HG03064 (cell line): ENCODE measurements around the gene GALNT12.
A peak's percentile ranks its signal among the peaks of the same experiment; 100 is the strongest.

Experiments used
- ATAC-seq: cut with Tn5 transposase; IDR thresholded peaks from one replicate; pipeline ENCODE4 v1.9.1; 2021; ENCODE audit warnings: low read depth; ENCODE audit not compliant: unreplicated experiment

The GALNT12 gene

DNA sequence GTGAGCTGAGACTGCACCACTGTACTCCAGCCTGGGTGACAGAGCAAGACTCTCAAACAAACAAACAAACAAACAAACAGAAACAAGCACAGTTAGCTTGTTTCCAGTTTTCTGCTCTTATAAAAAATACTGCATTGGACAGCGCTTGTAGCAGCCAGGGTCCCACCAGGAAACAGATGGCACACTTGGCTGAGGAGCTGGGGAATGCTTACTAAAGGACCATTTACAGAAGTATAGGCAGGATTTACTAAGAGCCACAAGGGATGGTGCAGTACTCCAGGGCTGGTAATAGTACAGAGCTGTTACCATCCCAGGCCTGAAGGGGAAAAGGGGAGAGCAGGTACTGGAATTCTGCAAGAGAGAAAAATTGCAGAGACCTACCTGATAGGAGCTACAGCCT is 5.9 kb upstream of the GALNT12 start:
- no peak for ATAC-seq

DNA sequence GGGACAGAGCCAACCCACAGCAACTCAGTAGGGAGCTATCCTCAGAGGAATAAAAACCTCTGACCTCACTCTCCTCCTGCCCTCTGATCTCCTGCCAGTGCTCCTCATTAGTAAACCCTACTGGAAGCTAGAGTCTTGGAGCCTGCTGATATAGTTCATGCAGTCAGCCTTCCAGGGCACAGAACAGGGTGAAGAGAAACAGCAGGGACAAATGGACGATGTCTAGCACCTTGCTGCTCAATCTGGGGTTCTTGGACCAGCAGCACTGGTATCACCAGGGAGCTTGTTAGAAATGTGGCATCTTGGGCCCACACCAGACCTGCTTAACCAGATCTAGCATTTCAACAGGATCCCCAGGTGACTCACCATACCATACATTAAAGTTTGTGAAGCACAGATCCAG is 5.5 kb upstream of the GALNT12 start:
- ATAC-seq: no peak

DNA sequence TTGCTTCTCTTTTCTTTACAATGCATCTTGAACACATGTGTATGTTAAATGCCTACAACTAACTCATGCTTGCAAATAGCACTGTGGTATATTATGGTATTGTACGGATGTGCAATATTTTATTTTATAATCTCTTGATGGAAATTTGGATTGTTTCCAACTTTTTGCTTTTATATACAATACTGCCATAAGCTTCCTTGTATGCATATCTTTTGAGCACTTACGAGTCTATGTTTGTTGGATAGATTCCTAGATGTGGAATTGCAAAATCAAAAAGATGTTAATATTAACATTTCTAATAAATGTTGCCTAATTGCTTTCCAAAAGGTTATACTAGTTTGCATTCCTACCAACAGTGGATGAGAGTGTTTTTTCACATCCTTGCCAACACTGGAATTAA is 3.4 kb upstream of the GALNT12 start:
- no peak for ATAC-seq

DNA sequence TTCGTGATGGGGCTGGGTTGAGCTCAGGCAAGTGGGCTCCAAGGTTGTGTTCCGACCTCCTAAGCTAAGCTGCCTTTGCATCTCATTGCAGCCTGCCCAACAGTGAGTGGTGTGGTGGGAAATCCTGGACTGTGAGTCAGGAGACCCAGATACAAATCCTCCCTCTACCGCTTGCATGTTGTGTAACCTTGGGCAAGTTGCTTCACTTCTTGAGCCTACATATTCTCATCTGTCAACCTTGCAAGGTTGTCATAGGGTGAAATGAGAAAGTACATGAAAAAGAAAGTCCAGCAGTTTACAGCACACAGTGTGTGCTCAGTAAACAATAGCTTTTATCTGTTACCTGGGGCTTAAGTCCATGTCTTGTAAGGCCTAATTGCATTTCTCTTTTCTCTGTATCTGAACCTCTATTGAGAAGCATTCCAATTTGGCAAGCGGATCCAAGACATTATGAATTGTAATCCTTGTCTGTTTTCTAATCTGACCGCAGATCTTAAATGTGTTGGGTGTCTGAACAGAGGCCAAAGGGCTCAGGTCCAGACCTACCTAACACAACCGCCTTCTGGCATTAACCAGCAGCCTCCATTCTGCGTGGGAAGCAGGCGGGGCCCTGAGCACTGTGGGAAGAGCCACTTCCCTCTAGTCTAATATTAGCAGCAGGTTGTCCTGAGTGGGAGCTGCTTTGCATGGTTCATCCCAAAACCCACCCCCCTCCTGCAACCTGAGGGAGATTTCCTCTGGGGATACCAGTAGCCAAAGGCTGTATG is 1.8 kb upstream of the GALNT12 start:
- ATAC-seq: no peak

DNA sequence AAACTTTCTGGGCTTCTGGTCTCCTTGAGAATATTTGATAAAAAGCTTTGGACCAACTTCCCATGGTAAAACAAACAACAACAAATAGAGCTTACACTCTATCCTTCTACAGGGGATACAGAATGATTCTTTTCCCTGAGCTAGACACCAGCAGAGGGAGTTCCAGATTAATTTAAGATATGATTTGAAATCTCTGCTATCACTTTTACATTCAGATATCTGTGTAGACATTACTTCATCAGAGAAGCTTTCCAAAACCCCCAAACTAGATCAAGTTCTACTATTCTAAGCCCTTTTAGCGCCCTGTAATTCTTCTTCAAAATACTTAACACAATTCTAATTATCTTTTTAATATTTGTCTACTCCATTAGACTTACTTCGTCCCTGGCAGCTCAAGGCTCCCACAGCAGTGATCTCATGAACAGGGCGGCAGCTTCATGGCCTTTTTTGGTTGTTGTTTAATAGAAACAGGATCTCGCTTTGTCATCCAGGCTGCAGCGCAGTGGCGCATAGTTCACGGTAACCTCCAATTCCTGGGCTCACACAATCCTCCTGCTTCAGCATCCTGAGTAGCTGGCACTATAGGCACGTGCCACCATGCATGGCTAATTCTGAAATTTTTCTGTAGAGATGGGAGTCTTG is 955 bp upstream of the GALNT12 start:
- no peak for ATAC-seq

DNA sequence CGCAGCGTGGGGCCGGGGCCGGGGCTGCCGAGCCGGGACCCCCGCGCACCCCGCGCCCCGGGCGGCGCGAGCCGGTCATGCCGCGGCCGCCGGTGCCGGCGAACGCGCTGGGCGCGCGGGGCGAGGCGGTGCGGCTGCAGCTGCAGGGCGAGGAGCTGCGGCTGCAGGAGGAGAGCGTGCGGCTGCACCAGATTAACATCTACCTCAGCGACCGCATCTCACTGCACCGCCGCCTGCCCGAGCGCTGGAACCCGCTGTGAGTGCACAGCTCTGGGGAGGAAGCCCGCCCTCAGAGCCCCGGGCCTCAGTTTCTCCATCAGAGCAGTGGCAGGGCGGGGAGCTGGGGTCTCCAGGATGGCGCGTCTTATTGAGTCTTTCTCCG is 335 bp downstream of the GALNT12 start:
- peak; percentile 22 for ATAC-seq

DNA sequence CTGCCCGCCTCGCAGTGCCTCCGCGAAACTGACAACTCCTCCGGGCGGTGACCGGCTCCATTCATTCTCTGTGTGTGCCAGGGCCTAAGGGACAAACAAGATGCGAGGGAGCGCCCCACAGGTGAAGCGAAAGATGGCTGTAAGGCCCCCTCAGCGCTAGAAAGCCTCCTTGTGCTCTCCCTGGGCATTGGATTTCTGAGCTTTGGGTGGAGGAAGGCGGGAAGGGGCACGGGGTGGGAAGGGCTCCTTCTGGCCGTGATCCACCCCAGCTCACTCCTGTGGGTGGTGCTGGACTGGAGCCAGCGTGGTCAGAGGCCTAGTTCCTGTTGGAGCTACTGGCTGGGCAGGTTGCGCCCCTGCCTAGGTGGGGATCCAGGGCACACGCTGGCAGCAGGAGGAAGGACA is 943 bp downstream of the GALNT12 start:
- ATAC-seq: no peak

DNA sequence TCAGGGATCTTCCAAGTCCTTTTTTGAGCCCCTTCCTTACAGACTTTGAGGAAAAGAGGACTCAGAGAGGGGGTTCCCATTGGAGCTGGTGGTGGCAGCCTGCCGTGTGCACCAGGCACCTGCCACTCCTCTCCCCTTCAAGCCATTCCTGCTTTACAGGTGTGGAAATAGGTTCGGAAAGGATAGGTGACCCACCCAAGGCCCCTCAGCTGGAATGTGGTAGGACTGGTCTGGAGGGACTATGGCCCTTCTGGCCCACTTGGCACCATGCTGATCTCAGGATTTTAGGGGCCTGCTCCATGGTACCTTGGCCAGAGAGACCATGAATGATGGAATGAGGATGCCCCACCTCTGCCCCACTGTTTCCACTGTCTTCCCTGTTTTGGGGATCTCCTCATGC is 1.4 kb downstream of the GALNT12 start:
- ATAC-seq: no peak

DNA sequence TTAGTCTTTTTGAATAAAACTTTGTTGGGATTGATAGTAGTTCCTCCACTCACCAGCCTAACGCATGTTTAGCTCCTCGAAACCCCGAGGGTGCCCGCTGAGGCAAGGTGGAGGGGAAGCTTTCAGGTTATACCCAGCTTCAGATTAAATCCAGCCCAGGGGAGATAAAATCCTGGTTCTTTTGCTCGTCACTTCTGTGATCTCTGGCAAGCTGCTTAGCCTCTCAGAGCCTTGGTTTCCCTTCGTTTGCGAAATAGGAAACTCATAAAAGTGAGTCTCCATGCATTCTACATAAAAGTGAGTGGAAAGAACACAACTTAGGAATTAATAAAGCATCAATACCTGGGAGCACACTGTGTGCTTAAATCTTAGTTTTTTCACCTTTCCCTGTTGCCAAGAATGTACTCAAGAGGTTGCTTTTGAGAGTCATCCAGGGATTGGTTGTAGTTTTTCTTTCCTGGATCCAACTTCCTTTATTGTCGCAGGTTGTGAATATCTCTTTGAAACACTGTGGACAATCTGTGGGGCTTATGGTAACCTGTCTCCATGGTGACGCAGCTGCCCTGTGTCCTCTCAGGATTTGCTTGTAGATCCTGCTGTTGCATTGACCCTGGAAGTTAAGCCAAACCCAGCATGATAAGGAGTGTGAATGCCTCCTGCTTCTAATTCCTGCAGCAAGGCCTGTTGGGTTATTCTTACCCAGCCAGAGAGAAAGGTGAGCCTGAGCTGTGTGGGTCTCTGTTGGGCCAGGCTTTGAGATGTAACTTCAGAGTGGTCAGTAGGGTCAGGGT is 2.0 kb downstream of the GALNT12 start:
- ATAC-seq: no peak

DNA sequence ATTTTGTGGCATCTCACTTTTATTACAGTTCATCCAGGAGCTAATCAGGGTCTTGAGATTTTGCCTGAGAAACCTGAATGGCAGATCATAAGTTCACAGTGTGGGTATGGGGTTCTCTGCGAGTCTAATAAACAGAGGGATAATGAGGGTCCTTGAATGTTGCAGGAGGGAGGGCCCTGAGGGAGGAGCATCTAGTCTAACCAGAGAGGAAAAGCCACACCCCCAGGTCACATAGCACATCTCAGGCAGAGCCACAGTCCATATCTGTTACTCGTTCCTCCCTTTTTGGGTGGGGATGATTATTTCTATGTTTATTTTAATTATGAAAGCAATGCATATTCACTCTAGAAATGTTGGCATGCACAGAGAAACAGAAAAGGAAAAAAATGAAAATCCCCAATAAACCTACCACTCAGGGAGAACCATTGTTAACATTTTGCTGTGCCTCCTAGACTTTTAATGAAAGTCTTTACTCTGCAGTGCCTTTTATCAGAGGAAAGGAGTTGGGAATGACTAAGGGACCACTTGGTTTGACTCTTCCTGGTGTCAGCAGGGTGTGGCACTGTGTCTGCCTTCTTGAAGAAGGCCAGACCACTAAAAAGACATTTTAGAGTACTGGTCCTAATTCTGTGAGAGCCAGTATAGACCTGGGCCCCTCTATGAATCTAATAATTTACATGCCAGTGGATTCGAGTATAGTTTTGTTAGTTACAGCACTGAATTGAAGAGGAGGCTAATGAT is 2.8 kb downstream of the GALNT12 start:
- ATAC-seq: no peak

DNA sequence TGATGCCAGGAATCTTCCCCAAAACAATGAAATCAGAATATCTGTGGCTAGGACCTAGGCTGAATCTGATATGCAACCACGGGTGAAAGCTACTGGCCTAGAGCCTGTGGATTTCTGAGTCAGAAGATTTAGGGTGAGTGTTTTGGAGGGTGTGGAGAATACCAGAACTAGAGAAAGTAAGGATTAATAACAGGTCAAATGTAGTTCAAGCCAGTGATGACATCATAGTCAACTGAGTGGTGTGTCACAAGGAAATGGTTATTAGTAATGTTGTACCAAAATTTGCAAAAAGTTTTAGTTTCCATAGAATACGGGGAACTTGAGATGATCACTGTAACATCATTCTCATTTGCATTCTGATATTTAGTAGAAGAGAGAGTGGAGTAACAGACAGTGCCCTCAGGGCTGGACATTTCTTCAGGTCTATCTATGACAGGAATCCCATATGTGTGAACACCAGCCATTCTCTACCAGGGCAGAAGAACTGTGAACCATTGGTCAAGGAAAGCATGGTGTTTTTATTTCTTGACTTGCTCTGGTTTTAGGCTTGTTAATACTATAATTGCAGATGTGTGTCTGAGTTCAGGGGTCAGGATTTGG is 3.7 kb downstream of the GALNT12 start:
- ATAC-seq: no peak

DNA sequence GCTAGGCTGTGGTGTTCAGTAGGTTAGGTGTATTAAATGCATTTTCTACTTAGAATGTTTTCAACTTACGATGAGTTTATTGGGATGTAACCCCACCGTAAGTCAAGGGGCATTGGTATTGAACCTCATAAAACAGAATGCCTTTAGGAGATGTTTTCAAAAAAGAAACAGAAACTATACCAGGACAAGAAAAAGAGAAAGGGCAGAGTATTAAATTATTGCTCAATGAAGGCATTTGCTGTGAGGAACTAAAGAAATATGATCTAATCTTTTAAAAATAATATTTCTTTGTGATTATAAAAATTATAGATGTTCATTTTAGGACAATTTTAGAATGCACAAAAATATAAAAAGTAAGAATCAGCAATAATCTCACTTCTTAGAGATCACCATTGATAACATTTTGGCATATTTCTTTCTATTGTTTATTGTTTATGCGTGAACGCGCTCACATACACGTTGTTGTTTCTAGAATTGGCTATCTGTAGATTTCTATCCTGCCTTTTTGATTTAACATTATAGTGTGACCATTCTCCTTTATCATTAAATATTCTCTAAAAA is 8.0 kb downstream of the GALNT12 start:
- no peak for ATAC-seq

DNA sequence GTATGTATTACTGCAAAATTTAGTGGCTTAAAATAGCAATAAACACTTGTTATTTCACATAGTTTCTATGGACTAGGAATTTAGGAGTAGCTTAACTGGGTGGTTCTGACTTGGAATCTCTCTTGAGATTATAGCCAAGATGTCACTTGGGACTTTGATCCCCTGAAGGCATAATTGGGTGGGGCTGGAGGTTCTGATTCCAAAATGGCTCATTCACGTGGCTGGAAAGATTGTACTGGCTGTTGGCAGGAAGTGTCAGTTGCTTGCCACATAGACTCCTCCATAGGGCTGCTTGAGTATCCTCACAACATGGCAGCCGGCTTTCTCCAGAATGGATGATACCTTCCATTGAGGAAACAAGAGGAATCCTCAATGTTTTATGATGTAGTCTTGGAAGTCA is 11.3 kb downstream of the GALNT12 start:
- ATAC-seq: no peak

DNA sequence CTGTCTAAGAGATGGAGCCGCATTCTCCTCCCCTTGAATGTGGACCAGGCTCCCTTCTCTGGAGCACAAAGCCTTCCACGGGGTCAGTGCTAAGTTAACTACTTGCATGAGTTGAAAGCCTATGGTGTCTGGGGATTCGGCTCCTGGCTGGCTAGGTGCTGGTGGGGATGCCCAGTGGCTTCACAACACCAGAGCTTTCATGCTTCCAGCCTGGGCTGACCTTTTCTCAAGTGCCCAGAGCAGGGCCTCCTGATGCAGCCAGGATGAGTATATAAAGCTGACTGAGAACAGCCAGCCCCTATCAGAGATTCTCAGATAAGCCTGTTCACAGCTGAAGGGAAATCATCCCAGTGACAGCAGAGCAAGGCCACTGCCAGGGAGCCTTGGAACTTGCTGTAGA is 11.8 kb downstream of the GALNT12 start:
- ATAC-seq: no peak

DNA sequence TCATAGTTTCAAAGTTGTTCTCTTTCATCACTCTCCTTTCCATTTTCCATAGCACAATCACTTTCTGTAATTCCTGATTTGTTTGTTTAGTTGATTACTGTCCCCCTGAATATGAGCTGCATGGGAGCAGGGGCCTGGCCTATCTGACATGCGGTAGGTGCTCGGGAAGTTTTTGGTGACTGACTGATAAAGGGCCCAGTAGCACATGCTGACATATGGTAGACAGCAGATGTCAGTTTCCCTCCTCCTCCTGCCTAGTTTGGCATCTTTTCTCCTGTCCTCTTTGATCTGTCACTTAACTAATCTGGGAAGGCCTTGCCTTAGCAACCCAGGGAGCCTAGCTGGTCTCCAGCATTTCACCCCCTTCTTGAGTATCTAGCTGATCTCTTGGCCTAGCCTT is 14.4 kb downstream of the GALNT12 start:
- ATAC-seq: no peak

DNA sequence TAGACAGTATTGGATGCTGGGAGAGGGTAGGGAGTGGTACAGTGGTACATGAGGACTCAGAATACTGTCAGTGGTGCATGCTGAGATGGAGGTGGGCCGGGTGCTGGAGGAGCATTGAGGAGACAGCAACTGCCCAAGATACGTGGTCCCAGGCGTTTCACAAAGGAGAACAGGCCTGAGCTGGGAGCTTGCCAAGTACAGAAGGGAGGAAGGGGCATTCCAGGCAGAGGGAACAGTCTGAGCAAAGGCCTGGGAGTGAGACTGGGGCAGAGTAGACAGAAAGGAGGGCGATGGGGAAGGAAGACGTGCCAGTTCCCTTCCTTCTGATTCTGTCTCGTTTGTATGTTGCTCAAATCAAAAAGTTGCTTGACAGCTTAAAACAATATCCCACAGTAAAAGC is 15.2 kb downstream of the GALNT12 start:
- ATAC-seq: no peak

DNA sequence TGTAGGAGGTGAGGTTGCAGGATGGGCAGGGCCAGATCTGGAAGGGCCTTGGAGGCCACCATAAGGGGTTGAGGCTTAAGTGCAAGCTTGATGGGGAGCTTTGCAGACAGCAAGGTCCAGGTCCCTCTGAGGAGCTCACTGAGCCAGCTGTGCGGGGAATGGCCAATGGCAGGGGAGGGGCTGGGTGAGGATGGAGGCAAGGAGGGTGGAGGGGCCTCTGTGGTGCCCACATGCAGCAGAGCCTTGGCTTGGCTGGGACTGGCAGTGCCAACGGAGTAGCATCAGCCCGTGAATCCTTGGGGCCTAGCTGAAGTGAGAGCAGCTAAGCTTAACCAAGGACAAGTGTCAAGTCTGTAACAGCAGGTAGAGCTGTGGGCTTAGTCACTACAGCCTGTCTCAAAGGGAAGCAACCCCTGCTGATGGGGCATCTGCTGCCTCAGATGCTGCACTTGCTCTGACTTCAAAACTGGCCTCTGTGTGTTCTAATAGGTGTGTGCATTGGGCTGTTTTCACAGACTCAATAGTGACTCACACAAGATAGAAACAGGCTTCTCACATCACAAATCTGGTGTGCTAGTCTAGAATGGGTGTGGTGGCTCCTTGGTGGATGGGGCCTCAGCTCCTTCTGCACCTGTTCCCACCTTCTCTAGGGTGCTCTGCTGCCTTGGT is 16.3 kb downstream of the GALNT12 start:
- no peak for ATAC-seq

DNA sequence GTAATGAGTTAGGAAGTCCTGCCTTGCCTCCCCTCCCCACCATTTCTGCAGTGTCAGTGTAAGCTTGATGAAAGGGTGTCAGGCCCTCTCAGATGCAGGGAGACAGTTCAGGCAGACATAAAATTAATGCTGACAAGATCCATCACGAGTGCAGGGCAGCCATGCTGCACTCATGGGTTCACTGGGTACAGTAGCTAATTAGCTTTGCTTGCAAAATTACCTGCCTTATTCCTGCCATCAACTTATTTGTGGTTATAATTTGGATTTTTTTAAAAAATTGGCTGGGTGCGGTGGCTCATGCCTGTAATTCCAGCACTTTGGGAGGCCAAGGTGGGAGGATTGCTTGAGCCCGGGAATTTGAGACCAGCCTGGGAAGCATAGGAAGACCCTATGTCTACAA is 17.9 kb downstream of the GALNT12 start:
- no peak for ATAC-seq

DNA sequence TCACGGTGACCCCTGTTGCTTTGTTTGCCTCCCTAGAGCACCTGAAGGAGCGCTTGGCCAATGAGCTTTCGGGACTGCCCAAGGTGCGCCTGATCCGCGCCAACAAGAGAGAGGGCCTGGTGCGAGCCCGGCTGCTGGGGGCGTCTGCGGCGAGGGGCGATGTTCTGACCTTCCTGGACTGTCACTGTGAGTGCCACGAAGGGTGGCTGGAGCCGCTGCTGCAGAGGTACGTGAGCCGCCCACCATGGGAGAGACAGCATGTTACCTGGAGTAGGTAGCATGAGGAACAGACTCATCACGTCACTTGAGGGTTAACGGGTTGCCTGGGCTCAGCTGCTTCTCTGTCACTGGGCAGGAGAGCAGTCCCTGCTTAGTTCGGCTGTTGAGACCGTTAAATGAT is 19.2 kb downstream of the GALNT12 start:
- no peak for ATAC-seq

DNA sequence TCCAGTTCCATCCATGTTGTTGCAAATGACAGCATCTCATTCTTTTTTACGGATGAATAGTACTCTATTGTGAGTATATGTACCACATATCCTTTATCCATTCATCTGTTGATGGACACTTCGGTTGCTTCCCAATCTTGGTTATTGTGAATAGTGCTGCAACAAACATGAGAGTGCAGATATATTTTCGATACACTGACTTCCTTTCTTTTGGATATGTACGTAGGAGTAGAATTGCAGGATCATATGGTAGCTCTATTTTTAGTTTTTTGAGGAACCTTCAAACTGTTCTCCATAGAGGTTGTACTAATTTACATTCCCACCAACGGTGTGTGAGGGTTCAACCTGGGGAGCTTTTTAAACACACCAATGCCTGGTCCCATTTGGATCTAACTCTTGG is 22.3 kb downstream of the GALNT12 start:
- no peak for ATAC-seq
